AG20443 (cell line): Measurements from ENCODE around the gene IRS2.
"Not testable (repeated sequence)": the region's sequence is repeated elsewhere in the genome, so short reads cannot be mapped to it uniquely, and the experiment has no call there.

Experiments
- DNase-seq: peaks from one replicate; pipeline ENCODE4 v3.0.0; 2012; ENCODE audit warnings: low spot score, mixed read lengths

Gene IRS2, protein sequence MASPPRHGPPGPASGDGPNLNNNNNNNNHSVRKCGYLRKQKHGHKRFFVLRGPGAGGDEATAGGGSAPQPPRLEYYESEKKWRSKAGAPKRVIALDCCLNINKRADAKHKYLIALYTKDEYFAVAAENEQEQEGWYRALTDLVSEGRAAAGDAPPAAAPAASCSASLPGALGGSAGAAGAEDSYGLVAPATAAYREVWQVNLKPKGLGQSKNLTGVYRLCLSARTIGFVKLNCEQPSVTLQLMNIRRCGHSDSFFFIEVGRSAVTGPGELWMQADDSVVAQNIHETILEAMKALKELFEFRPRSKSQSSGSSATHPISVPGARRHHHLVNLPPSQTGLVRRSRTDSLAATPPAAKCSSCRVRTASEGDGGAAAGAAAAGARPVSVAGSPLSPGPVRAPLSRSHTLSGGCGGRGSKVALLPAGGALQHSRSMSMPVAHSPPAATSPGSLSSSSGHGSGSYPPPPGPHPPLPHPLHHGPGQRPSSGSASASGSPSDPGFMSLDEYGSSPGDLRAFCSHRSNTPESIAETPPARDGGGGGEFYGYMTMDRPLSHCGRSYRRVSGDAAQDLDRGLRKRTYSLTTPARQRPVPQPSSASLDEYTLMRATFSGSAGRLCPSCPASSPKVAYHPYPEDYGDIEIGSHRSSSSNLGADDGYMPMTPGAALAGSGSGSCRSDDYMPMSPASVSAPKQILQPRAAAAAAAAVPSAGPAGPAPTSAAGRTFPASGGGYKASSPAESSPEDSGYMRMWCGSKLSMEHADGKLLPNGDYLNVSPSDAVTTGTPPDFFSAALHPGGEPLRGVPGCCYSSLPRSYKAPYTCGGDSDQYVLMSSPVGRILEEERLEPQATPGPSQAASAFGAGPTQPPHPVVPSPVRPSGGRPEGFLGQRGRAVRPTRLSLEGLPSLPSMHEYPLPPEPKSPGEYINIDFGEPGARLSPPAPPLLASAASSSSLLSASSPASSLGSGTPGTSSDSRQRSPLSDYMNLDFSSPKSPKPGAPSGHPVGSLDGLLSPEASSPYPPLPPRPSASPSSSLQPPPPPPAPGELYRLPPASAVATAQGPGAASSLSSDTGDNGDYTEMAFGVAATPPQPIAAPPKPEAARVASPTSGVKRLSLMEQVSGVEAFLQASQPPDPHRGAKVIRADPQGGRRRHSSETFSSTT (N-terminal part only)

DNA sequence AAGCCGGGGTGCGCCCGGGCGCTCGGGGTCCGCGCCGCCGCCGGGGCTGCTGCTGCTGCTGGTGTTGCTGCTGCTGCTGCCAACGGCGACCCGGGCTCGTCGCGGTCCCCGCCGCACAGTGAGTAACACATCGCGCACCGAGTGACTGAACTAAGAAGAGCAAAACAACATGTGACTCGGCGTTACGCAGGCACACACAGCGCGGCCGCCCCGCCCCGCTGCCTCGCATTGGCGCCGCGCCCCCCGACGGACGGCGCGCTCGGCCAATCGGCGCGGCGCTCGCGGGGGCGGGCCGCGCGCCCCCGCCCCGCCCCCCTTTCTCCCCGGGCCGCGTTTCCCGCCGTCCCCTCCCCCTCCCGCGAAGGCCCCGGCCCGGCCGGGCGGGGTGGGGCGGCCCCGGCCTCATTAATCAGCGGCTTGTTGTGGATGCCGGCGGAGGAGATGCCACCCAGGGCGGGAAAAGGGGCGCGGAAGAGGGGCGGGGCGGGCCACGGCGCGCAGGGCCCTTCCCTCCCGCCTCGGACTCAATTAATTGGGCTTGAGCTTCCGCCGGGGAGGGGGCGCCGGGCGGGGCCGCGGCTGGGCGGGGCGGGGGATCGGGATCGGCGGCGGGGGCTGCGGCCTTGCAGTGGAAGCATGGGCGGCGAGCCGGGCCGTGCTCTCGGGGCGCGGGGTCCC lies at the start of gene IRS2:
Gene IRS2 (minus strand): TSS at position 127 of the 678 bp plus-strand sequence. CDS start 530 bp downstream, outside the sequence.
- peak; percentile 96 for DNase-seq

DNA sequence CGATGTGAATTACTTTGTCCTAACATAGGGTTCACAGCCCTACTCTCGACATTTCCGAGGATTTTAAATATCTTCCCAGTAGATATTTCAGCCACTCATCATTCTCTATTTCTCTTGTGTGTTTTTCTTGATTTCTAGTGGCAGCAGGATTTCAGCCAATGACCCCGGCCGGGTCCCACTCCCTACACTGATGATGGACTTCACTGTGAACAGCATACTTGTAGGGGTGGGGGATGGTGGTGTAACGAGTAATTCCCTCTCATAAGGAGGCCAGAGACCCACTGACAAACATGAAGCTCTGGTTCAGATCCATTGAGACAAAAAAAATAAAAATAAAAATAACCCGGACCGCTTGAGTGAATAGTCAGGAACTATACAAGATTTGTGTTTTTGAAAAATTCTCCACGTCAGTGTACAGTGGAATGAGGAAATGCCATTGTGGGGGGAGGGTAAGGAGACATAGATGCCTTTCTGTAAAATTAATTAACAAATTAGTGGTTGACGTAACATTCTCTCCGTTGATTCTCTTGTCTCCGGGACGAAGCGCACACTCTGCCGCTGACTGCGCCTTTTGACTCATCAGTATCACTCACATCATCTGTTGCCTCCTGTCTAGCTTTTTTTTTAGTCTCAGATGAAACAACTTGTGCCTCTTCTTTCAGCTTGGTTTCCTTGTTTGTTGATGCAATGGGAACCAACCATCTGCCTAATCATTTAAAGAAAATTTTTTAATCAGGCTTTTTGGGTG lies 48.8 kb upstream of the IRS2 start:
- DNase-seq: no peak

DNA sequence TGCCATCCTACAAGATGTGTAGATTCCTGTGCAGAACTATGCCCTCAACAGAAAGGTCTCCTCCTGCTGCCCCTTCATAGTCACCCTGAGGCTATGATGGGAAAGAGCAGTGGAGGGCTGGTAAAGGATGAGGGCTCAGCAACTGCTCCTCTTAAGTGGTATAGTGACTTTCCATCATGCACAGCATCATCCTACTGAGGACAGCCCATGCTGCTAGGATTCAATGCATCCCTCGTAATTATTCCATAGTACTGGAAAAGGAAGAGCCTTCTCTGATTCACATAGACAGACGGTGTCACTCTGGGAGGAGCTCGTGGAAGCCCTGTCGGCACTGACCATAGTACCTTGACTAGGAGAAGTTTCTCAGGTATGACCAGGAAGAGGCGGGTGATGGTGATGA lies 47.6 kb upstream of the IRS2 start:
- DNase-seq: no peak

DNA sequence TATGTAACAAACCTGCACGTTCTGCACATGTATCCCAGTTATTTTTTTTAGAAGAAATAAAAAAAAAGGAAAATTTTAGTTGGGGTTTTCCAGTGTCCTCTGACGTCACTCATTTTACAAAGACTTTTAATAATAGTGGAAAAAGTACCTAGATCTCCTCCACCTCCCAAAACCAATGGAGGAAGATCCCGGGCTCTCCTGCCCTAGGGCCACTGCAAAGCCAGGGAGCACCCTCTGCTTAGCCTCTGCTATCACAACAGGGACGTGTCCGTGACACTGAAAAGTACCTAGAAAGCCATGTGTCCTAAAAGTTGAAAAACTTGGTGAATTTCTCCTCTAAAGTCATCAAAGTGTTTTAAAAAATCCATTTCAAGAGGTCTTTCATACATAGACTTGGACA lies 46.7 kb upstream of the IRS2 start:
- DNase-seq: no peak

DNA sequence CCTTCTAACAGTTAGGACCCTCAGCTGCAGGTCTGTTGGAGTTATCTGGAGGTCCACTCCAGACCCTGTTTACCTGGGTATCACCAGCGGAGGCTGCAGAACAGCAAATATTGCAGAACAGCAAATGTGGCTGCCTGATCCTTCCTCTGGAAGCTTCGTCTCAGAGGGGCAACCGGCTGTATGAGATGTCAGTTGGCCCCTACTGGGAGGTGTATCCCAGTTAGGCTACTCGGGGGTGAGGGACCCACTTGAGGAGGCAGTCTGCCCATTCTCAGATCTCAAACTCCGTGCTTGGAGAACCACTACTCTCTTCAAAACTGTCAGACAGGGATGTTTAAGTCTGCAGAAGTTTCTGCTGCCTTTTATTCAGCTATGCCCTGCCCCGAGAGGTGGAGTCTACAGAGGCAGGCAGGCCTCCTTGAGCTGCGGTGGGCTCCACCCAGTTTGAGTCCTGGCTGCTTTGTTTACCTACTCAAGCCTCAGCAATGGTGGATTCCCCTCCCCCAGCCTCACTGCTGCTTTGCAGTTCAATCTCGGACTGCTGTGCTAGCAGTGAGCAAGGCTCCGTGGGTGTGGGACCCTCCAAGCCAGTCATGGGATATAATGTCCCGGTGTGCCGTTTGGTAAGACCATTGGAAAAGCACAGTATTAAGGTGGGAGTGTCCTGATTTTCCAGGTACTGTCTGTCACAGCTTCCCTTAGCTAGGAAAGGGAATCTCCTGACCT lies 42.4 kb upstream of the IRS2 start:
- not testable (repeated sequence) for DNase-seq

DNA sequence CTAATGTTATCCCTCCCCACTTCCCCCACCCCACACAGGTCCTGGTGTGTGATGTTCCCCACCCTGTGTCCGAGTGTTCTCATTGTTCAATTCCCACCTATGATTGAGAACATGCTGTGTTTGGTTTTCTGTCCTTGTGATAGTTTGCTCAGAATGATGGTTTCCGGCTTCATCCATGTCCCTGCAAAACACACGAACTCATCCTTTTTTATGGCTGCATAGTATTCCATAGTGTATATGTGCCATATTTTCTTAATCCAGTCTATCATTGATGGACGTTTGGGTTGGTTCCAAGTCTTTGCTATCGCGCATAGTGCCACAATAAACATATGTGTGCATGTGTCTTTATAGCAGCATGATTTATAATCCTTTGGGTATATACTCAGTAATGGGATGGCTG lies 36.8 kb upstream of the IRS2 start:
- not testable (repeated sequence) for DNase-seq

DNA sequence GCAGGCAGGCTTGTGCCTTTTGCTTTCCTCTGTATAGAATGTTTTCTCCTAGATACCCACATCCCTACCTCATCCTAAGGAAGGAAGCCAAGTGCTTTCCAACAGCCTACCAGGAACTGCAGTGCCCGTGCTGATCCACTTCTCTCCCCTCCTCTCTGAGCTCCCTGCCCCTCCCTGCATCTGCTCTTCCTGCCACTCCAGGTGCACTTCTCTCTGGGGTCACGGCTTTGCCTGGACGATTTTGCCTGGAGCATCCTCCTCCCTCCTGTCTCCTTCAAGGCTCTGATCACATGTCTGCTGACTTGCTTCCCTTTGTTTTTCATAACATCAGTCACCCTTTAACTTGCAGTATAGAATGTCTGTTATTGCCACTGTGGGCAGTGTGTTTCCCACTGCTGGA lies 34.7 kb upstream of the IRS2 start:
- DNase-seq: no peak

DNA sequence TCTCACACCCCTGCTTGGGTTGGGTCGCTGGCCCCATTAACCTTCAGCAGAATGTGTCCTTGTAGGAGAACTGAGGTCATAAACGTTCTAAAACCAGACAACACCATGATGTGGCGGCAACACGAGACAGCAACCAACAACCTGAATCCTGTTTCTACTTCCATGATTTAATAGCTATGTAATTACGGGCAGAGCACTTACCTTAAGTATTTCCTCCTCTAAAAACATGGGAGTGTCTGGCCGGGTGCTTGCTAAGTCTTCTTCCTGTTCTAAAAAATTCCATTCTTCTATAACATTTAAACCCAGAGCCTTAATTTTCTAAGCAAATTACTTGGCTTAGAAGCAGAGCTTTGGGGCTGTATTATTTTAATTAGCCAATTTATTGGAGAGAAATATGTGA lies 33.5 kb upstream of the IRS2 start:
- DNase-seq: no peak

DNA sequence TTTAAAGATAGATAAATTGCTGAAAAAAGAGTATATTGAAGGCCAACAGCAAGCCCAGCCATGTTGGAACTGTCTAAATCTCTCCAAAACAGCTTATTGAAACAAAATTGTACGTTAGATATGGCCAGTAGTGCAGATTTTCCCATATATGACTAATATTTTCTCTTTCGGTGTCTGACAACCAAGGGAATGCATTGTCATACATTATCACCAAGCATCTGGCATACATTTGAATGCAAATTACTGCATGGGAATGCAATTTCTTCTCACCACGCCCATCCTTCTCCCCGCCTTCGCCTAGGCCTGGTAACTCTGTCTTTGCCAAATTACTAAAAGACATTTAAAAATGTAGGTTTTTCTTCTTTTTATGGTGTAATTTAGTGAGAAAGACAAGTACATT lies 32.5 kb upstream of the IRS2 start:
- no peak for DNase-seq

DNA sequence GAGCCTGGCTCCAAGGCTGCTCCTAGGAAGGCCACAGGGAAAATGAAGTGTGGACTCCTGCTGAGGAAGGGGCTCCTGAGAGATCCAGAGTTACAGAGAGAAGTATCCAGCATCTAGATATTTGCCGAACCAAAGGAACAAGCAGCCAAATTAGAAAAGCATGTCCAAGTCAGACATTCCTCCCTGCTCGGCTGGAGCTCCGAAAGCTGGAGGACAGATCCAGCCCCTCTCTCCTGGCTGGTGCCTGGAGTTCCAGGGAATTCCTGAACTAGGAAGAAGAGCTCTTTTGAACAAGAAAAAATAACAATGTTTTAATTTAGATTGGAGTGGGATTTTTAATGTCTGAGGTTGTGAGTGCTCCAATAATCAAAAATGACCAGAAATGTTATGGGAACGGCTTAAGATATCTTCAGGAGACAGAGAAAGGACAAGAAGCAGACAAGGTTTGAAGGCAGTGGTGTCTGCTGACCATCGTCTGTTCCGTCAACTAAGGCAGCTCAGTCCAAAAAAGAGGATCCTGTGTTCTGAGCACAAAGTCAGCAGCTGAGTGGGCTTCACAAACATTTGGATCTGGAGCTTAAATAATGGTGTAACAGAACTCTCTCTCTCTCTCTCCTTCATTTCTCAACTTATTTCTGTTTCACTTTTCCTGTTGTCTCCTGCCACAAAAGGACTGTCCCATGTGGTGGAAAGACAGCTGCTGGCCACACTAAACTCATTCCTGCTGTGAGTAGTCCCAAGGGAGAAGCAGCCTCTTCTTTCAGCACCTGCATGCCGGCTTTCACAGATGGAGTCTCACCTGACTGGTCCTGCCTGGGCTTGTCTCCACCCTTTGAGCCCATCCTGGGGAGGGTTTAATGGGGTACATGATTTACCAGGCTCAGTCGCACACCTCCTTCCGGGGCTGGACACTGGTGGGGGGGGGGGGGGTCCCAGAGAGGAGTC lies 31.5 kb upstream of the IRS2 start:
- DNase-seq: peak; percentile 43

DNA sequence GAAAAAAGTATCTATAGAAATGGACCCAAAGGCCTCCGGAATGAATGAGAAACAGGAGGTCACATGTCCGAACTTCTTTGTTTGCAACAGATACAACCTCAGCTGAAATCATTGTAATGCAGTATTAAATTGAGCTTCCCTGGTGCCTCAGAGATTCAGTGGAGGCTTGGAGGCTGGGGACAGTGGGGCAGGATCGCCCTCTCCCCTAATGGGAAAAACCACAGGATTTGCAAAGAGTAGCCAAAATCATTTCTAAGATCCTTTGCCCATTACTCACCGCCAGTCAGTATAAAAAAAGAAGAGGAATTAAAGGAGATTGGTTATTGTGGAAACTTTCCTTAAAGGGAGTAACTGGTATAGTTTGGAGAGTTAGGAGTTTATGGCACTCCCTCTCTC lies 30.4 kb upstream of the IRS2 start:
- peak; percentile 41 for DNase-seq

DNA sequence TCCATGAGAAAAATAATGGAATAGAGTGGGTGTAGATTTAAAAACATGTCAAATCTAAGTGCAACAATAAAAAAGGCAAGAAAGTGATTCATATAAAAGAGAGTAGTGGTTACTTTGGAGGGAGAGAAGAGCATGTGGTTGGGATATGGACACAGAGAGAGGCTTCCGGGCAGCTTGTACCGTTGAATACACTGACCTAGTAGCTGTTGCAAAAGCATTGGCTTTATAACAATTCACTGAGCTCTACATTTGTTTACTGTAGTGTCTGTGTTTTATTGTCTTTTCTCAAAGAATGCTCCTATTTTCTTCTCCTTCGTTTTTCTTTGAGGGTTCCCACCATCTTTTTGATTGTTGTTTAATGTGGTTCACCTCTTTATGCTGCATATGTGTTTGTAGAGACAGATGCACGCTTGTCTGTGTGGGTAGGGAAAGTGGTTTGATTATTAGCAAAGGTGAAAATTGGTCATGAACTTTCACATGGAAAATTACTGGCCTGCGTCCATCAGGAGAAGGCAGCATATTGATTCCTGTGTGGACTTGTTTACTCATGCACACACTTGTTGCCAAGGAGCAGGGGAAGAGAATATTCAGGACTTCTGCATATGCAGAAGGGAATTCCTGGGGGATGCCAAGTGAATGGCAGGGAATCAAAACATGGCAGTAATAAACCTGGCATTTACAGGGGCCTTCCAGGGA lies 29.9 kb upstream of the IRS2 start:
- DNase-seq: no peak

DNA sequence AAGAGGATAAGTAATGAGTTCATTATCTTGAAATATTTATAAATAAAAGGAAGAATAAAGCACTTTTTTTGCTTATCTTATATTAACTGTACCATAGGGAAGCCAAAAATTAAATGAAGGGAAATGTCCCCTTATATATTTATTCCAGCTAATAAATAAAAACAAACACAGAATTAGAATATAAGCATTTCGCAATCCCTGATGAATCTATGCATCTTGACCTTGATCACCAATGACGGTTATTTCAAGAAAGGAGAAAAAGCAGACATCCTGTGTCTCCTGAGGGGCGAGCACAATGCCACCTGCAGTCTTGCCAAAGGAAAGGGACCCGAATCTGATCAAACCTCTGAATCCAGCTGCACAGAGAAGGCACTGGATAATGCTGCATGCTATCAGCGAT lies 29.3 kb upstream of the IRS2 start:
- DNase-seq: no peak

DNA sequence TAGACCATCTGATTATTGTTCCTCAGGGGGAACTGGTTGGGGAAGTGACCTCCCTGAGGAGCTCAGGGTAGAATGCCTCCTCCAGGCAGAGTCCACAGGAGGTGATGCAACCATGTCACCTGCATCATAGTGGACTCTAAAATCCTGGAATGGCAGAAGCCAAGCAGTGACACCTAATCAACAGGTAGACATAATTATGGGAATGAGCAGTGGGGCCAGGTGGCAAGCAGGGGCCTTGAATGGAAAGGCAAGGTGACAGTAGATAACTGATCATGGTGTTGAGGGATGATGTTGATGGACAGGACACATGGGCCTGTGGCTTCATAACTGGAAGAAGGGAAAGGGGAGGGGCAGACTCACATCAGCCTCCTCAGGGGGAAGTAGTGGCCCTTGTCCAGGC lies 27.3 kb upstream of the IRS2 start:
- no peak for DNase-seq

DNA sequence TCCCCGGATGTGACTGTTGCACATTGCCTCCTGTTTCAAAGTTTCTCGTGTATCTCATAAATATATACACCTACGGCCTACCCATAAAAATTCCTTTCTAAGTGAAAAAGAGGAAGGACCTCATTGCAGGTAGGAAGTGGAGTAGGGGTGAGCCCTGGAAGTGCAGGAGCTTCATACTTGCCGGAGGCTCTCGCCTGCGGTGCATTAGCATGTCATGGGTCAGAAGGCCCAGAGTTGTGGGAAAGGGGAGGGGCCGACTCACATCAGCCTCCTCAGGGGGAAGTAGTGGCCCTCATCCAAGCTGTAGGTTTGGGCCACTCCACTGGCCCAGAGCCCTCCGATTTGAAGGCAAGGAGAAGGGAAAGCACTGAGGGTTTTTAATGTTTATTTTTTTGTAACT lies 26.0 kb upstream of the IRS2 start:
- DNase-seq: no peak

DNA sequence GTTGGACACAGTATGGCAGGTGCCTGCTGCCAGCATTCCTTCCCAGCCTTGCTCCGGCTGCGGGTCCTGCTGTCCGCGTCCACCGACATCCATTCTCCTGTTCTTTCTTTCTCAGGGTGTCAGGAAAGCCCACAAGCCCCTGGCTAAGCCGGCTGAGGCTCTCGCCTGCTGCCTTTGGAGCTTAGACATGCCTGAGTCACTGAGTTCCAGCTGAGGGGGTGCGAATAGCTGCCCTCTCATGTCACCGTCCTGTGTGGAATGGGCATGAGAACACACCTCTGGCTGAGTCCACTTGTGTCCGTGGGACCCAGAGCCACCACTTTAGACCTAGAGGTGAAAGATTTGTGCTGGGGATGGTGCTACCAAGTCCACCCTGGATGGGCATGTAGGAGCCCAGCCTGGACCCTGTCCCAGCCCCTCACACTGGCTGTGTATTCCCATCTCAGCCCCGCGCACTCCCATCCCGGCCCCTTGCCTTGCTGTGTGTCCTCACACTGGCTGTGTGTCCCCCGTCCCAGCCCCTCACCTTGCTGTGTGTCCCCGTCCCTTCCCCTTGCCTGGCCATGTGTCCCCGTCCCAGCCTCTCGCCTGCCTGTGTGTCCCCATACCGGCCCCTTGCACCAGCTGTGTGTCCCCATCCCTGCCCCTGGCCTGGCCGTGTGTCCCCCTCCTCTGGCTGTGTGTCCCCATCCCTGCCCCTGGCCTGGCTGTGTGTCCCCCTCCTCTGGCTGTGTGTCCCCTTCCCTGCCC lies 24.6 kb upstream of the IRS2 start:
- DNase-seq: no peak

DNA sequence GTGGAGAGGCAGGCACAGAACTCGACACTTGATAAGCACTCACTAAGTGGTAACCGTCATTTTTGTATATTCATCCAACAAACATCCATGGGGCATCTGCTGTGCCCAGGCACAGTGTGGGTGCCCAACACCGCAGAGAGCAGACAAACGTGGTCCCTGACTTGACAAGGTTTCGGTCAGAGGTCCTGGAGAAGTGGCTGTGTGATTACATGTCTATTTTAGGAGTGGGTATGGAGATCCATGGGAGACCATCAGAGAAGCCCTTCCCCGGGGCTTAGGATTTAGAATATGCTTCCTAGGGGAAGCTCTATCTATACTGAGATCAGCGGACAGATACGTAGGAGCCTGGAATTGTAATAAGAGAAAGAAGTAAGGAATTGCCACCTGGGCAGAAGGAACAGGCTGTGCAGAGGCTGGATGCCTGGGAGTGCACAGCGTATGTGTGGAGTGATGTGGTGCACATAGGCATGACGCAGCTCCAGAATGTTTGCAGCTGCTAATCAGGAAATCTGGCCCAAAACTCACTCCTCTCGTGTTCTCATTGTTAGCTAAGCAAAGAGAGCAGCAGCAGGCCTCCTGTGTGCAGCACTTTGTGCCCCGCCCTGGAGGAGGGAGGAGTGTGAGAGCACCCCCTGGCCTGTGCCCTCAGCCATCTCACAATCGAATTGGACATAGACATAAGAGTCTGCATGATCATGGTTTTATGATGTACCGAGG lies 23.0 kb upstream of the IRS2 start:
- peak; percentile 18 for DNase-seq
